Measurements from ENCODE around the gene ZNF431. TPM values are rescaled to one million over a fixed set of nuclear protein-coding genes. Genes with fewer than 3 reads are reported as not detected.
"Not testable (repeated sequence)": the region's sequence is repeated elsewhere in the genome, so short reads cannot be mapped to it uniquely, and the experiment has no call there.

ZNF431 gene
- total and polyA plus RNA-seq, 2 of the 4 experiments (the other 2 are of a cell fraction) = 4.3 to 4.5 TPM

DNA sequence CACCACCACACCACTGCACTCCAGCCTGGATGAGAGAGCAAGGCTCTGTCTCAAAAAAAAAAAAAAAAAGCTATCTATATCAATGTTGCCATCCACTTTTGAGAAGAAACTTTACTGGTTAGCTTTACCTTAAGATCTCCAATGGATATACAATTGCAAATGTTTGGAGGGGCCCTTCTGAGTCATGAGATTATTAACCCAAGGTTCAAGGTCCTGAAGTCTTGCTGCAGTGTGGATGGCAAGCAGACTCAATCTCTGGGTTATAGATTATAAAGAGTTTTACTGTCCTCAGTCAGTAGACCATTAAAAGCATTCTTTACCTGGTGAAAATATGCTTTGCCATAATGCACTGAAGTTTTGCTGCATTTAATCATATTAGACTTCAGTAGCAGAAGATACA, 3.7 kb upstream of the ZNF431 start:
- no peak for ATAC-seq (ENCODE audit: low read depth)
- Histone ChIP-seq H3K9me1 (ENCODE audit: insufficient read depth, low read length) (no peaks in the 10 kb centered on the region), H3K9me3 (ENCODE audit: control insufficient read depth, insufficient read depth, low read length) (no peaks in the 10 kb centered on the region), H2BK15ac (ENCODE audit: low read depth, low read length) (no peak overlapping the region), H3K56ac (ENCODE audit: extremely low read depth, insufficient read depth, low read length) (no peak overlapping the region), H3K4me2 (ENCODE audit: low read depth, low read length) (no peak overlapping the region), H3K4me3 (ENCODE audit: insufficient read depth, low read depth, low read length) (no peak overlapping the region), H3K27ac (ENCODE audit: insufficient read depth, low read length) (no peak overlapping the region), H2AK5ac (ENCODE audit: low read depth, low read length) (no peak overlapping the region), H2AFZ (replicated peaks; ENCODE audit: low read length, poor library complexity) (no peak overlapping the region), H3K79me1 (ENCODE audit: low read depth in 1 of 2, low read length in 2 of 2) (peaks cover 5 to 9% of the 10 kb centered on the region in 2 experiments; a peak in 3 of 4 replicates), H3K14ac (replicated peaks; ENCODE audit: low read depth, low read length) (no peak overlapping the region), H3K27me3 (ENCODE audit: control insufficient read depth, insufficient read depth, low read length) (no peaks in the 10 kb centered on the region), H4K5ac (ENCODE audit: low read depth, low read length) (no peak overlapping the region), H2BK5ac (ENCODE audit: low read depth, low read length, poor library complexity, severe bottlenecking) (no peak overlapping the region), H4K8ac (ENCODE audit: low read depth in 2 of 2, low read length in 2 of 2) (no peak overlapping the region), H3K23ac (ENCODE audit: low read depth, low read length) (no peak overlapping the region), H3K4ac (ENCODE audit: low read depth, low read length) (no peak overlapping the region), H2BK120ac (ENCODE audit: low read depth, low read length) (no peak overlapping the region), H3K18ac (ENCODE audit: low read depth, low read length) (no peak overlapping the region), H2BK20ac (ENCODE audit: low read depth, low read length) (no peak overlapping the region), H3K4me1 (ENCODE audit: control insufficient read depth, insufficient read depth, low read length) (no peaks in the 10 kb centered on the region), H3K36me3 (ENCODE audit: control insufficient read depth, insufficient read depth, low read length) (no peaks in the 10 kb centered on the region), H3K9ac (ENCODE audit: low read depth, low read length) (no peak overlapping the region), H4K91ac (ENCODE audit: insufficient read depth, low read depth, low read length) (no peak overlapping the region), H4K20me1 (ENCODE audit: insufficient read depth, low read length) (no peaks in the 10 kb centered on the region; the same call in 1 of the 2 replicates), H2AK9ac (replicated peaks; ENCODE audit: low read depth, low read length, poor library complexity) (no peak overlapping the region)
- no TSS peak for BruUV-seq (replicated peaks)
- POLR2A ChIA-PET (ENCODE audit: unreplicated experiment) = no interaction called here
- CTCF ChIA-PET = no interaction called here
- no peak for TF ChIP-seq MAZ (IDR thresholded peaks at IDR 0.05; ENCODE audit: borderline replicate concordance, low read depth, low read length)
- TF ChIP-seq SMC3 (IDR thresholded peaks at IDR 0.05; ENCODE audit: low read depth, low read length) = no peak
- TF ChIP-seq BHLHE40 (IDR thresholded peaks at IDR 0.05; ENCODE audit: low read depth, low read length) = no peak
- no peak for TF ChIP-seq POLR2A (IDR thresholded peaks at IDR 0.05; ENCODE audit: low read depth, low read length)
- TF ChIP-seq, protein P1, sequence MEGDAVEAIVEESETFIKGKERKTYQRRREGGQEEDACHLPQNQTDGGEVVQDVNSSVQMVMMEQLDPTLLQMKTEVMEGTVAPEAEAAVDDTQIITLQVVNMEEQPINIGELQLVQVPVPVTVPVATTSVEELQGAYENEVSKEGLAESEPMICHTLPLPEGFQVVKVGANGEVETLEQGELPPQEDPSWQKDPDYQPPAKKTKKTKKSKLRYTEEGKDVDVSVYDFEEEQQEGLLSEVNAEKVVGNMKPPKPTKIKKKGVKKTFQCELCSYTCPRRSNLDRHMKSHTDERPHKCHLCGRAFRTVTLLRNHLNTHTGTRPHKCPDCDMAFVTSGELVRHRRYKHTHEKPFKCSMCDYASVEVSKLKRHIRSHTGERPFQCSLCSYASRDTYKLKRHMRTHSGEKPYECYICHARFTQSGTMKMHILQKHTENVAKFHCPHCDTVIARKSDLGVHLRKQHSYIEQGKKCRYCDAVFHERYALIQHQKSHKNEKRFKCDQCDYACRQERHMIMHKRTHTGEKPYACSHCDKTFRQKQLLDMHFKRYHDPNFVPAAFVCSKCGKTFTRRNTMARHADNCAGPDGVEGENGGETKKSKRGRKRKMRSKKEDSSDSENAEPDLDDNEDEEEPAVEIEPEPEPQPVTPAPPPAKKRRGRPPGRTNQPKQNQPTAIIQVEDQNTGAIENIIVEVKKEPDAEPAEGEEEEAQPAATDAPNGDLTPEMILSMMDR (conservative IDR thresholded peaks at IDR 0.05; ENCODE audit: low read depth, low read length) = no peak
- DNase-seq = no peak
- intact Hi-C loops (cut with micrococcal nuclease) (no loop called here), dilution Hi-C loops (cut with HindIII; ENCODE audit: low sequenced_read_pairs, unreplicated experiment) (no loop called here), in situ Hi-C loops (cut with MboI; ENCODE audit: low sequenced_read_pairs) (no loop called here)

DNA sequence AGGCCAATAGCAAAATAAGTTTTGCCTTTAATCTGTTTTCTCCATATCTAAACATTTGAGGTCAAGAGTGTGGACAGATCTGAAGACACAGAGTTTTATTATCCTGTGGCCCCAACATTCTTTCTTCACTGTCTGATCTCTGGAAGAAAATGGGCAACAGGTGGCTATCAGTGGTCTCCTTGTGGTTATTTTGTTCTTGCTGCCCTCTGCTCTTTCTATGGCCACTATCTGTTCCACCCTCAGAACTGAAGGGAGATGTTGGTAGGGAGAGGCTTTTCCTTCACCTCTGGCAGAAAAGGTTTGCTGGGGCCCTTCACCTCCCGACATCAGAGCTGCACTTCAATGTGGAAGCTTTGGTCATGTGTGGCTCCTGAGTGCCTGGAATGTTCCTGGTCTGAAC, 834 bp upstream of the ZNF431 start:
- H2BK20ac ChIP-seq (ENCODE audit: low read depth, low read length); H3K4me2 ChIP-seq (ENCODE audit: low read depth, low read length); H4K91ac ChIP-seq (ENCODE audit: insufficient read depth, low read depth, low read length); BruUV-seq (replicated peaks); dilution Hi-C loops (cut with HindIII; ENCODE audit: low sequenced_read_pairs, unreplicated experiment); H3K4me3 ChIP-seq (ENCODE audit: insufficient read depth, low read depth, low read length); H3K9ac ChIP-seq (ENCODE audit: low read depth, low read length); H3K23ac ChIP-seq (ENCODE audit: low read depth, low read length); in situ Hi-C loops (cut with MboI; ENCODE audit: low sequenced_read_pairs); H2AK9ac ChIP-seq (replicated peaks; ENCODE audit: low read depth, low read length, poor library complexity); H2BK5ac ChIP-seq (ENCODE audit: low read depth, low read length, poor library complexity, severe bottlenecking); H3K56ac ChIP-seq (ENCODE audit: extremely low read depth, insufficient read depth, low read length); POLR2A ChIA-PET (ENCODE audit: unreplicated experiment); H2BK15ac ChIP-seq (ENCODE audit: low read depth, low read length); H3K18ac ChIP-seq (ENCODE audit: low read depth, low read length); H3K27ac ChIP-seq (ENCODE audit: insufficient read depth, low read length); H2BK120ac ChIP-seq (ENCODE audit: low read depth, low read length); H3K4me1 ChIP-seq (ENCODE audit: control insufficient read depth, insufficient read depth, low read length); H3K27me3 ChIP-seq (ENCODE audit: control insufficient read depth, insufficient read depth, low read length); ATAC-seq (ENCODE audit: low read depth); H4K20me1 ChIP-seq (ENCODE audit: insufficient read depth, low read length); H2AK5ac ChIP-seq (ENCODE audit: low read depth, low read length); H3K14ac ChIP-seq (replicated peaks; ENCODE audit: low read depth, low read length); H3K4ac ChIP-seq (ENCODE audit: low read depth, low read length); H3K36me3 ChIP-seq (ENCODE audit: control insufficient read depth, insufficient read depth, low read length); H4K5ac ChIP-seq (ENCODE audit: low read depth, low read length); H3K9me1 ChIP-seq (ENCODE audit: insufficient read depth, low read length); H3K9me3 ChIP-seq (ENCODE audit: control insufficient read depth, insufficient read depth, low read length); DNase-seq: not testable (repeated sequence)
- H2AFZ ChIP-seq (replicated peaks; ENCODE audit: low read length, poor library complexity) = peak overlapping the region; percentile 51
- no CpG with 5 or more reads among the region's 1 CpG for WGBS, 2 experiments (ENCODE audit: extremely low coverage in 2 of 2, insufficient read length in 1 of 2)
- H3K79me1 ChIP-seq (ENCODE audit: low read depth in 1 of 2, low read length in 2 of 2) = peaks cover 9 to 13% of the 10 kb centered on the region in 2 experiments; a peak in 3 of 4 replicates
- intact Hi-C loops (cut with micrococcal nuclease) = loop anchor here (10.0 kb wide), 1 partner anchor 116 kb away; the partner anchor contains the start of gene ZNF430
- CTCF ChIA-PET = interaction anchor here (0.6 kb wide), 1 partner anchor 57 kb away, joined by 3 read pairs; no protein-coding TSS in a partner anchor
- peak overlapping the region; percentile 53 to 61; a peak in 3 of 4 replicates for H4K8ac ChIP-seq (ENCODE audit: low read depth in 2 of 2, low read length in 2 of 2)

All from IMR-90 (cell line).